T-helper 9 cell (primary cell): ENCODE data around the gene GALNT10.
"Not testable (repeated sequence)": the region's sequence is repeated elsewhere in the genome, so short reads cannot be mapped to it uniquely, and the experiment has no call there.

Source experiments
- DNase-seq: peaks from one replicate; pipeline ENCODE4 v3.0.0-alpha.2; 2020
- total RNA-seq, 2 donors: gene quantifications; one replicate each; lab custom pipeline; 2026; lab: John Stamatoyannopoulos, UW

GALNT10 gene
- 65.9 to 176 reads per million in 2 donors for total RNA-seq

GRCh38 chr5:154190595-154191304 lies at the start of gene GALNT10:
Gene GALNT10 (plus strand): TSS chr5:154190733. CDS start chr5:154190867, 134 bp downstream.
- DNase-seq = peak; percentile 50

- no peak for DNase-seq
Measured at GRCh38 chr5:154141745-154142221, 48.8 kb upstream of the GALNT10 start.

GRCh38 chr5:154143211-154143641 lies 47.3 kb upstream of the GALNT10 start:
- no peak for DNase-seq

- DNase-seq = no peak
Measured at GRCh38 chr5:154145268-154145667, 45.3 kb upstream of the GALNT10 start.

GRCh38 chr5:154146409-154146808 lies 44.1 kb upstream of the GALNT10 start:
- DNase-seq = no peak

- no peak for DNase-seq
Measured at GRCh38 chr5:154147666-154148065, 42.9 kb upstream of the GALNT10 start.

GRCh38 chr5:154150471-154150870 lies 40.1 kb upstream of the GALNT10 start:
- not testable (repeated sequence) for DNase-seq

GRCh38 chr5:154157483-154158378 lies 32.8 kb upstream of the GALNT10 start:
- no peak for DNase-seq

GRCh38 chr5:154158379-154158737 lies 32.2 kb upstream of the GALNT10 start:
- DNase-seq = no peak

GRCh38 chr5:154159343-154159742 lies 31.2 kb upstream of the GALNT10 start:
- no peak for DNase-seq

- DNase-seq = no peak
Measured at GRCh38 chr5:154162539-154163151, 27.9 kb upstream of the GALNT10 start.

- no peak for DNase-seq
Measured at GRCh38 chr5:154163327-154164248, 26.9 kb upstream of the GALNT10 start.

- no peak for DNase-seq
Measured at GRCh38 chr5:154164249-154164581, 26.3 kb upstream of the GALNT10 start.

- DNase-seq = no peak
Measured at GRCh38 chr5:154165886-154166285, 24.6 kb upstream of the GALNT10 start.

GRCh38 chr5:154166901-154167791 lies 23.4 kb upstream of the GALNT10 start:
- no peak for DNase-seq

- no peak for DNase-seq
Measured at GRCh38 chr5:154168395-154168794, 22.1 kb upstream of the GALNT10 start.

GRCh38 chr5:154172785-154173184 lies 17.7 kb upstream of the GALNT10 start:
- DNase-seq = no peak

- no peak for DNase-seq
Measured at GRCh38 chr5:154174091-154174490, 16.4 kb upstream of the GALNT10 start.

GRCh38 chr5:154176181-154176580 lies 14.4 kb upstream of the GALNT10 start:
- no peak for DNase-seq

- no peak for DNase-seq
Measured at GRCh38 chr5:154178661-154179060, 11.9 kb upstream of the GALNT10 start.
